H1 (cell line): ENCODE measurements around the gene ARHGEF18.

Source experiments
- BACH1 ChIP-seq: IDR thresholded peaks from 2 replicates; pipeline ENCODE4 v1.6.1; 2012; ENCODE audit warnings: low read length, improper control_type of control experiment
- BRCA1 ChIP-seq: IDR thresholded peaks from 2 replicates; pipeline ENCODE4 v1.6.1; 2012; ENCODE audit warnings: low read depth, low read length, improper control_type of control experiment
- EGR1 ChIP-seq: IDR thresholded peaks from 2 replicates; pipeline ENCODE4 v1.6.1; 2011; ENCODE audit warnings: low read depth, low read length, borderline replicate concordance
- EP300 ChIP-seq, 2 experiments: IDR thresholded peaks; 1 replicate in 1 of 2; 2 replicates in 1 of 2; pipeline ENCODE4 v1.6.1; 2011 to 2012; ENCODE audit warnings: low read depth in 2 of 2, low read length in 2 of 2, mild to moderate bottlenecking in 2 of 2, borderline replicate concordance in 1 of 2, inconsistent platforms in 1 of 2, moderate library complexity in 1 of 2
- EZH2 ChIP-seq: fragments of 200-600 bp; sonication (generic); IDR thresholded peaks from 2 replicates; pipeline ENCODE4 v1.7.1; 2012; ENCODE audit warnings: low read depth, mild to moderate bottlenecking, moderate library complexity, low read length, inconsistent platforms; ENCODE audit not compliant: severe bottlenecking
- JUN ChIP-seq: IDR thresholded peaks from 2 replicates; pipeline ENCODE4 v1.6.1; 2011; ENCODE audit warnings: low read depth, mild to moderate bottlenecking, improper control_type of control experiment, low read length
- POLR2A ChIP-seq, 2 experiments: IDR thresholded peaks; 1 replicate in 1 of 2; 2 replicates in 1 of 2; pipeline ENCODE4 v1.6.1; 2011; ENCODE audit warnings: low read depth in 2 of 2, low read length in 2 of 2, mild to moderate bottlenecking in 2 of 2; ENCODE audit errors: control extremely low read depth in 1 of 2
- POLR2AphosphoS5 ChIP-seq: IDR thresholded peaks from 2 replicates; pipeline ENCODE4 v1.6.1; 2011; ENCODE audit warnings: low read depth, low read length
- RFX5 ChIP-seq: IDR thresholded peaks from 2 replicates; pipeline ENCODE4 v1.6.1; 2011; ENCODE audit warnings: low read depth, low read length, improper control_type of control experiment, borderline replicate concordance
- SIN3A ChIP-seq, 2 experiments: IDR thresholded peaks in 1 of 2; conservative IDR thresholded peaks in 1 of 2; 2 replicates each; pipeline ENCODE4 v1.6.1; 2011 to 2012; ENCODE audit warnings: low read length in 2 of 2, improper control_type of control experiment in 1 of 2, low read depth in 1 of 2, mild to moderate bottlenecking in 1 of 2
- TAF7 ChIP-seq: optimal IDR thresholded peaks from 2 replicates; pipeline ENCODE3; 2011; ENCODE audit warnings: low read depth, mild to moderate bottlenecking, inconsistent platforms, low read length, moderate library complexity, borderline replicate concordance
- TF ChIP-seq, protein P1 (sequence below), 3 experiments: IDR thresholded peaks; 1 replicate in 2 of 3; 2 replicates in 1 of 3; pipeline versions ENCODE4 v1.5.1 to v1.6.1; 2011; ENCODE audit warnings: low read length in 3 of 3, mild to moderate bottlenecking in 3 of 3, inconsistent platforms in 2 of 3, low read depth in 1 of 3, moderate library complexity in 1 of 3; ENCODE audit not compliant: insufficient read depth in 1 of 3; ENCODE audit errors: control extremely low read depth in 1 of 3
- TF ChIP-seq, protein P2 (sequence below): IDR thresholded peaks from 2 replicates; pipeline ENCODE4 v1.6.1; 2012; ENCODE audit warnings: inconsistent platforms

DNA sequence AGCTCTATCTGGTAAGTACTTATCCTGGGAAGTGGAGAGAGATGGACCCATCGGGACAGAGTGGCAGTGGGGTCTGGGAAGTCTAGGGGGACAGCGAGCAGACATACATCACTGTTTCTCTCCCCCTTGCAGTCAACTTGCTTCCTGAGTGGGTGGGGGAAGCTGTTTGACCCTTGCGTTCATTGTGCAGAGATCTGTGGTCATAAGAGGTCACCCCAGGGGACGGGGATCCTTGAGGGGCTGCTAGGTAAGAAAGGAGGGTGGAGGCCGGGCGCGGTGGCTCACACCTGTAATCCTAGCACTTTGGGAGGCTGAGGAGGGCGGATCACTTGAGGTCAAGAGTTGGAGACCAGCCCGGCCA, 474 bp downstream of the ARHGEF18 start:
- TF ChIP-seq, protein P1, sequence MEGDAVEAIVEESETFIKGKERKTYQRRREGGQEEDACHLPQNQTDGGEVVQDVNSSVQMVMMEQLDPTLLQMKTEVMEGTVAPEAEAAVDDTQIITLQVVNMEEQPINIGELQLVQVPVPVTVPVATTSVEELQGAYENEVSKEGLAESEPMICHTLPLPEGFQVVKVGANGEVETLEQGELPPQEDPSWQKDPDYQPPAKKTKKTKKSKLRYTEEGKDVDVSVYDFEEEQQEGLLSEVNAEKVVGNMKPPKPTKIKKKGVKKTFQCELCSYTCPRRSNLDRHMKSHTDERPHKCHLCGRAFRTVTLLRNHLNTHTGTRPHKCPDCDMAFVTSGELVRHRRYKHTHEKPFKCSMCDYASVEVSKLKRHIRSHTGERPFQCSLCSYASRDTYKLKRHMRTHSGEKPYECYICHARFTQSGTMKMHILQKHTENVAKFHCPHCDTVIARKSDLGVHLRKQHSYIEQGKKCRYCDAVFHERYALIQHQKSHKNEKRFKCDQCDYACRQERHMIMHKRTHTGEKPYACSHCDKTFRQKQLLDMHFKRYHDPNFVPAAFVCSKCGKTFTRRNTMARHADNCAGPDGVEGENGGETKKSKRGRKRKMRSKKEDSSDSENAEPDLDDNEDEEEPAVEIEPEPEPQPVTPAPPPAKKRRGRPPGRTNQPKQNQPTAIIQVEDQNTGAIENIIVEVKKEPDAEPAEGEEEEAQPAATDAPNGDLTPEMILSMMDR (IDR thresholded peaks at IDR 0.05; ENCODE audit: control extremely low read depth in 1 of 3, insufficient read depth in 1 of 3, low read depth in 1 of 3, low read length in 3 of 3): no peak
- no peak for TF ChIP-seq EGR1
- TF ChIP-seq EZH2: no peak
- TF ChIP-seq JUN: no peak
- no peak for TF ChIP-seq TAF7
- no peak for TF ChIP-seq POLR2AphosphoS5
- TF ChIP-seq POLR2A (IDR thresholded peaks at IDR 0.05; ENCODE audit: control extremely low read depth in 1 of 2, low read depth in 2 of 2, low read length in 2 of 2): no peak
- no peak for TF ChIP-seq EP300 (IDR thresholded peaks at IDR 0.05; ENCODE audit: borderline replicate concordance in 1 of 2, low read depth in 2 of 2, low read length in 2 of 2)
- TF ChIP-seq, protein P2, sequence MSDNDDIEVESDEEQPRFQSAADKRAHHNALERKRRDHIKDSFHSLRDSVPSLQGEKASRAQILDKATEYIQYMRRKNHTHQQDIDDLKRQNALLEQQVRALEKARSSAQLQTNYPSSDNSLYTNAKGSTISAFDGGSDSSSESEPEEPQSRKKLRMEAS: no peak
- TF ChIP-seq SIN3A (conservative IDR thresholded peaks at IDR 0.05 in 1 of 2, IDR thresholded peaks at IDR 0.05 in 1 of 2; ENCODE audit: low read depth in 1 of 2, low read length in 2 of 2): no peak
- TF ChIP-seq RFX5: no peak
- no peak for TF ChIP-seq BACH1
- no peak for TF ChIP-seq BRCA1
